A673 (cell line): ENCODE measurements around the gene CDKN2B-AS1.

Source experiments
- EZH2 ChIP-seq: fragments of 200-600 bp; sonication (generic); IDR thresholded peaks from 2 replicates; pipeline ENCODE4 v1.6.1; 2017; ENCODE audit warnings: borderline replicate concordance, low read depth, mild to moderate bottlenecking, mixed read lengths, antibody characterized with exemption, low read length; ENCODE audit not compliant: poor library complexity, severe bottlenecking
- TF ChIP-seq, protein P1 (sequence below): fragments of 300-800, 200-600 bp; sonication (generic); conservative IDR thresholded peaks from 2 replicates; pipeline ENCODE4 v1.5.1; 2017; ENCODE audit warnings: low read depth, mild to moderate bottlenecking, antibody characterized with exemption, low read length, moderate library complexity, mixed read lengths

DNA sequence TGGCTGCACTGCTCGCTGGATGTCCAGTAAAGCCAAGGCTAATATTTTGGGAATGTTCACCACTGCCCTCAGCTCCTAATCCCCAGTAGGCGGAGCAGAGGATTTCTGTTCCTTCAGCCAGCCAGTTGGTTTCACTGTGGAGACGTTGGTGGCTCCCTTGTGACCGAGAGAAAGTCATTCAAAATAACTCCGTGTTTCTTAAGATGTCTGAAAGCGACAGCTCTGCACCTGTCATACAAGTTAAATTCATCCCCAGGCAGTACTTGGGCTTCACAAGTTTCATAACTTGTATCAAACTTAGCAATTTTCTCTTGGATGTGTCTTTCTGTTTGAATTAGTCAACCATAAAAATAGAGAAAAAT is 14.9 kb downstream of the CDKN2B-AS1 start:
- TF ChIP-seq, protein P1, sequence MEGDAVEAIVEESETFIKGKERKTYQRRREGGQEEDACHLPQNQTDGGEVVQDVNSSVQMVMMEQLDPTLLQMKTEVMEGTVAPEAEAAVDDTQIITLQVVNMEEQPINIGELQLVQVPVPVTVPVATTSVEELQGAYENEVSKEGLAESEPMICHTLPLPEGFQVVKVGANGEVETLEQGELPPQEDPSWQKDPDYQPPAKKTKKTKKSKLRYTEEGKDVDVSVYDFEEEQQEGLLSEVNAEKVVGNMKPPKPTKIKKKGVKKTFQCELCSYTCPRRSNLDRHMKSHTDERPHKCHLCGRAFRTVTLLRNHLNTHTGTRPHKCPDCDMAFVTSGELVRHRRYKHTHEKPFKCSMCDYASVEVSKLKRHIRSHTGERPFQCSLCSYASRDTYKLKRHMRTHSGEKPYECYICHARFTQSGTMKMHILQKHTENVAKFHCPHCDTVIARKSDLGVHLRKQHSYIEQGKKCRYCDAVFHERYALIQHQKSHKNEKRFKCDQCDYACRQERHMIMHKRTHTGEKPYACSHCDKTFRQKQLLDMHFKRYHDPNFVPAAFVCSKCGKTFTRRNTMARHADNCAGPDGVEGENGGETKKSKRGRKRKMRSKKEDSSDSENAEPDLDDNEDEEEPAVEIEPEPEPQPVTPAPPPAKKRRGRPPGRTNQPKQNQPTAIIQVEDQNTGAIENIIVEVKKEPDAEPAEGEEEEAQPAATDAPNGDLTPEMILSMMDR: no peak
- no peak for TF ChIP-seq EZH2
